C4-2B (cell line): ENCODE results near the gene ZDHHC4.
A peak's percentile ranks its signal among the peaks of the same experiment; 100 is the strongest.

Experiments
- H3K27ac ChIP-seq: fragments of 450-650 bp; 2 replicates; pipeline ENCODE4 v1.5.1; 2017
- CTCF ChIP-seq: fragments of 450-650 bp; conservative IDR thresholded peaks from 2 replicates; pipeline ENCODE4 v1.5.1; 2017; ENCODE audit warnings: mild to moderate bottlenecking
- ZFX ChIP-seq: fragments of 450-650 bp; IDR thresholded peaks from 2 replicates; pipeline ENCODE4 v1.6.1; 2017

ZDHHC4 gene

DNA sequence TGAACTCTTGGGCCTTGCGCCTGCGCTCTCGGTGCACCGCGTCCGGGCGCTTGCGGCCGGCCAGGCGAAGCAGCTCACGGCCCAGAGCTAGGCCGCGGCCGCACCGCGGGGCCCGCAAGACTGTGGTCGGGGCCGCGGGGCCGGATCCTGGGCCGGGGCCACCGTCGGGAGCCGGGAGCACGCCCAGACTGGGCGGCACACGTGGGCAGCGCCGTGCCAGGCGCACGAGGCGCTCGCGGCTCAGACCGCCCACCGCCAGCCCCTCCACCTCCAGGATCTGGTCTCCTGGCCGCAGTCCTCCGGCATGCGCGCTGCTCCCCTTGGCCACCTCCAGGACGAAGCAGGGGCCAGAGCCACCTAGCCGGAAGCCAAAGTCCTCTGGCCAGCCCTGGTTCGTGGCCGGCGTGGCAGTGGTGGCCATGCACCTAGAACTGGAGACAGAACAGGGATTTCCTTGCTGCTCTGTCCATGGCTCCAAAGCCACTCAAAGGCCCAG is 26.2 kb upstream of the ZDHHC4 start, which contains the start of gene GRID2IP:
Gene GRID2IP, minus strand, starts transcription at position 446 of the 496 bp plus-strand sequence. Its CDS starts 25 bp downstream, at position 421.
- H3K27ac ChIP-seq, result no peak within 1 kb of the TSS
- no peak for TF ChIP-seq ZFX
- TF ChIP-seq CTCF, result no peak

DNA sequence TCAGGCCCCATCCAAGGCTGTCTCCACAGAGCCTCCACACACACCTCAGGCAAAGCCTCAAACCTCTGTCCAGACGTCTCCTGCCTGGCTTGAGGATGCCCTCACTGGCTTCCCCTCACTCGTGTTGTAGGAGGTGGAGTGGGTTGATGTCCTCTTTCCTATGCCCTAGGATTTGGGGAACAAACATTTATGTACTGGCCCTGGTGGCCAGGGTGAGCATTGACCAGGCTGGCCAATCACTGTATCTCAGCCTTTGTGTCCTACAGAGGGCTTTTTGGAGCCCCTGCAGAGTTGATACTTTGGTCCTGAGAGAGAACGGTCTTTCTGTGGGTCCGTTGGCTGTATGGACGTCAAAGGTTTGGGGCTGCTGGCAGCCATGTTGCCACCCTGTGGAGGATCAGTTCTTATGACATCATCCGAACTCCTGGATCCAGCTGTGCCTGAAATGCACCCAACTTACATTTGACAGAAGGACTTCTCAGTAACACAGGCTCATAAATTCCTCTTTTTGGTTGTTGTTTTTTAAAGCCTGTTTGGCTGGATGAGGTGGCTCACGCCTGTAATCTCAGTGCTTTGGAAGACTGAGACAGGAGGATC is 23.7 kb upstream of the ZDHHC4 start:
- H3K27ac ChIP-seq, result no peak overlapping the region
- TF ChIP-seq ZFX, result no peak
- no peak; the same call in 1 of the 2 replicates for TF ChIP-seq CTCF

GRCh38 chr7:6554848-6555247 is 22.4 kb upstream of the ZDHHC4 start:
- TF ChIP-seq ZFX, result no peak
- TF ChIP-seq CTCF, result no peak
- H3K27ac ChIP-seq, result no peak overlapping the region

DNA sequence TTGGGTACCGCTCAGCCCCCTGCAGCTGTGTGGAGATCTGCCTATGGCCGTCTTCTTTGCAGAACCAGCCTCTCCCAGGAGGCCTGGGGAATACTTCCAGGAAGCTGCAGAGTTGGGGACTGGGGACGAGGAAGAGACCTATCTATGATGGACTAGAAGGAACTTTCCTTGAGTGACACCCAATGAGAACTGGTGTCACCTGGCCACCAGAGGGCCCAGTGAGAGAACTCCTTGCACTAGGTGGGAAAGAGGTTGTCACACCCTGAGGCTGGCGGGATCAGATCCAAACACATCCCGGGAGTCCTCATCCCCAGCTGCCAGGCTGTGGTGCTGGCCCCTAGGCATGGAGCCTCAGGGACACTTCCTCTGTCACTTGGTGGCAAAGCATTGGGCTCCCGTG is 21.1 kb upstream of the ZDHHC4 start:
- TF ChIP-seq CTCF (peak; percentile 52; the same call in 1 of the 2 replicates), ZFX (no peak)
- no peak overlapping the region for H3K27ac ChIP-seq

DNA sequence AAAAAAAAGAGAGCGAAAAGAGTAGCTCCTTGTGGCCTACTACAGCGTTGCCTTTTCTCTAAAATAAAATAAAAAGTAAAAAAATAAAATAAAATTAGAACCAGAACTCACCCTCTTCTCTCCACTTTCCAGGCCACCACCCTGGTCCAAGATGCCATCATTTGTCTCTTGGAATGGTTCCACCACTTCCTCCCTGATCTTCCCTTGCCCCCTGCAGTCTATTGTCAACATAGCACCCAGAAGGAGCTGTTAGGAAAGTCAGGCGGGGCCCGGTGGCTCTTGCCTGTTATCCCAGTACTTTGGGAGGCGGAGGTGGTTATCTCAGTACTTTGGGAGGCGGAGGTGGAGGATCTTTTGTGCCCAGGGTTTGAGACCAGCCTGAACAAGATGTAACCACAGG is 18.4 kb upstream of the ZDHHC4 start:
- TF ChIP-seq ZFX (no peak), CTCF (no peak; the same call in 1 of the 2 replicates)
- H3K27ac ChIP-seq, result no peak overlapping the region

DNA sequence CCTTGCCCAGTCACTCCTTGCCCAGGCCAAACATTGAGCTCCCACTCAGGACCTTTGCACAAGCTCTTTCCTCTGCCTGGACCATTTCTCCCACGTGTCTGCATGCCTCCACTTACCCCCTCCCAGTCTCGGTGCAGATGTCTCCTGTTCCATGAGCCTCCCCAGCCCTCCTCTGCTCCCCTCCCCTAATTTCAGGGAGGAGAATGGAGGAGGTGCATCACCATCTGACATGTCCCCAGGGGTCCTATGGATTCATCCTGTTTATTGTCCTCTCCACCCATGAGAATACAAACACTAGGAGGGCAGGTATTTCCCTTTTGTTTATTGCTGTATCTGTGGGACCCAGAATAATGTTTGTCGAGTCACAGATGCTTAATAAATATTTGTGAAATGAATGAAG is 17.4 kb upstream of the ZDHHC4 start:
- no peak overlapping the region for H3K27ac ChIP-seq
- TF ChIP-seq CTCF (no peak), ZFX (no peak)

GRCh38 chr7:6562106-6562505 is 15.1 kb upstream of the ZDHHC4 start:
- no peak for TF ChIP-seq CTCF
- TF ChIP-seq ZFX, result no peak
- H3K27ac ChIP-seq, result no peak overlapping the region
